B cell (primary cell): ENCODE measurements around the gene EEF1AKMT3. TPM values are rescaled to one million over a fixed set of nuclear protein-coding genes. Genes with fewer than 3 reads are reported as not detected.

Source experiments
- ATAC-seq: fragments of 200-7000 bp; cut with Tn5 transposase; one replicate; pipeline ENCODE4 v1.10.0; 2021; ENCODE audit warnings: low read depth, mild to moderate bottlenecking, moderate number of reproducible peaks, moderate library complexity
- CTCF ChIA-PET: fragments of 350-600 bp; sonication (Branson Sonifier 250); formaldehyde crosslinking; loops from one replicate; lab custom pipeline; 2021; ENCODE audit warnings: antibody characterized with exemption, inconsistent platforms; lab: Charles Lee
- POLR2A ChIA-PET: fragments of 350-600 bp; sonication (Branson Sonifier 250); formaldehyde crosslinking; loops from one replicate; lab custom pipeline; 2021; ENCODE audit warnings: antibody characterized with exemption; lab: Charles Lee
- DNase-seq: peaks from one replicate; pipeline ENCODE4 v3.0.0; 2013
- H2AFZ ChIP-seq: 2 replicates; pipeline ENCODE4 v1.6.1; 2012; ENCODE audit warnings: mild to moderate bottlenecking, low read depth, low read length; ENCODE audit not compliant: insufficient read depth, poor library complexity, severe bottlenecking
- H3K27ac ChIP-seq, 2 donors: 1 replicate in 1 of 2; 2 replicates in 1 of 2; pipeline ENCODE4 v1.5.1; 2012 to 2013; ENCODE audit warnings: low read length in 2 of 2, mild to moderate bottlenecking in 2 of 2, moderate library complexity in 1 of 2
- H3K27me3 ChIP-seq, 4 experiments: fragments of 200-600 bp in 1 of 4; sonication (generic) in 1 of 4; replicated peaks in 1 of 4; 1 replicate in 2 of 4; 2 replicates in 2 of 4; pipeline versions ENCODE4 v1.6.1 to v1.7.0; 2013 to 2016; ENCODE audit warnings: low read length in 3 of 4, mild to moderate bottlenecking in 2 of 4, mixed read lengths in 1 of 4, moderate library complexity in 1 of 4; ENCODE audit not compliant: insufficient read depth in 4 of 4, control insufficient read depth in 3 of 4; ENCODE audit errors: control extremely low read depth in 1 of 4
- H3K36me3 ChIP-seq, 2 experiments: replicated peaks in 1 of 2; 1 replicate in 1 of 2; 2 replicates in 1 of 2; pipeline versions ENCODE4 v1.6.1 to v1.7.1; 2013; ENCODE audit warnings: low read length in 1 of 2; ENCODE audit not compliant: insufficient read depth in 2 of 2, control insufficient read depth in 1 of 2; ENCODE audit errors: control extremely low read depth in 1 of 2, extremely low read depth in 1 of 2
- H3K4me1 ChIP-seq, 2 donors: fragments of 200-600 bp in 1 of 2; sonication (generic) in 1 of 2; 1 replicate in 1 of 2; 2 replicates in 1 of 2; pipeline versions ENCODE4 v1.5.1 to v1.6.1; 2013 to 2017; ENCODE audit warnings: low read length in 2 of 2; ENCODE audit not compliant: control insufficient read depth in 2 of 2, insufficient read depth in 2 of 2
- H3K4me2 ChIP-seq: replicated peaks from 2 replicates; pipeline ENCODE3; 2012; ENCODE audit warnings: mild to moderate bottlenecking, low read depth, low read length; ENCODE audit not compliant: poor library complexity, severe bottlenecking
- H3K4me3 ChIP-seq, 5 experiments: fragments of 200-600 bp in 1 of 5; sonication (generic) in 1 of 5; 1 replicate in 3 of 5; 2 replicates in 2 of 5; pipeline versions ENCODE4 v1.5.1 to v1.7.0; 2011 to 2016; ENCODE audit warnings: low read length in 4 of 5, mild to moderate bottlenecking in 4 of 5, low read depth in 2 of 5, control low read depth in 1 of 5, moderate library complexity in 1 of 5; ENCODE audit not compliant: insufficient read depth in 1 of 5; ENCODE audit errors: control extremely low read depth in 1 of 5, extremely low read depth in 1 of 5
- H3K79me2 ChIP-seq: fragments of 200-600 bp; sonication (generic); one replicate; pipeline ENCODE4 v1.6.0; 2016; ENCODE audit warnings: low read length; ENCODE audit not compliant: control insufficient read depth, insufficient read depth
- H3K9ac ChIP-seq: fragments of 200-600 bp; sonication (generic); 2 replicates; pipeline ENCODE4 v1.6.1; 2017; ENCODE audit warnings: mild to moderate bottlenecking, low read length, moderate library complexity
- H3K9me3 ChIP-seq, 3 donors: one replicate each; pipeline versions ENCODE4 v1.6.1 to v1.7.1; 2013; ENCODE audit warnings: low read length in 2 of 3; ENCODE audit not compliant: control insufficient read depth in 2 of 3, insufficient read depth in 1 of 3; ENCODE audit errors: control extremely low read depth in 1 of 3
- H4K20me1 ChIP-seq: 2 replicates; pipeline ENCODE4 v1.6.0; 2012; ENCODE audit warnings: mild to moderate bottlenecking, low read length; ENCODE audit not compliant: insufficient read depth, control insufficient read depth, poor library complexity, severe bottlenecking
- H3K27ac Mint-ChIP-seq: one replicate; pipeline ENCODE4 v1.8.0; 2021; ENCODE audit warnings: mixed read lengths
- H3K27me3 Mint-ChIP-seq: one replicate; pipeline ENCODE4 v1.8.0; 2021; ENCODE audit warnings: mixed read lengths
- H3K4me1 Mint-ChIP-seq: one replicate; pipeline ENCODE4 v1.8.0; 2021; ENCODE audit warnings: mixed read lengths
- H3K4me3 Mint-ChIP-seq: one replicate; pipeline ENCODE4 v1.8.0; 2021; ENCODE audit warnings: mixed read lengths
- H3K9me3 Mint-ChIP-seq: one replicate; pipeline ENCODE4 v1.8.0; 2022; ENCODE audit warnings: mixed read lengths; ENCODE audit not compliant: insufficient read depth
- EZH2 ChIP-seq: IDR thresholded peaks from 2 replicates; pipeline ENCODE4 v1.6.1; 2012; ENCODE audit warnings: borderline replicate concordance, low read depth, mild to moderate bottlenecking, moderate library complexity, low read length; ENCODE audit not compliant: insufficient read depth, poor library complexity, severe bottlenecking
- WGBS: methylation state at CpG from one replicate; pipeline ENCODE4 v1.1.5; 2013; ENCODE audit warnings: missing lambda C conversion rate; ENCODE audit not compliant: insufficient coverage; 5-methylcytosine and 5-hydroxymethylcytosine counted together
- intact Hi-C: fragments of 100-400 bp; cut with micrococcal nuclease; formaldehyde crosslinking; loops from one replicate; pipeline ENCODE4 v1.10.0; 2022
- polyA plus RNA-seq: library from polyadenylated mRNA; depleted of rRNA; stranded (reverse); fragments of >200 nt; gene quantifications from 2 replicates; pipeline ENCODE4 v1.2.3, GENCODE V29; 2012
- total RNA-seq, 2 donors: library from RNA; stranded (reverse); fragments of 120-200 nt in 1 of 2; gene quantifications; 1 replicate in 1 of 2; 2 replicates in 1 of 2; pipeline versions ENCODE4 v1.2.3 to v1.2.4, GENCODE V29; 2013 to 2022
- TF ChIP-seq, protein P1 (sequence below): fragments of 200-600 bp; IDR thresholded peaks from one replicate; pipeline ENCODE4 v1.8.0; 2022; ENCODE audit warnings: antibody characterized with exemption, mild to moderate bottlenecking

EEF1AKMT3 gene
- total and polyA plus RNA-seq, 2 donors (not counting 1 experiment from before 2014, with no cell fraction given): 0.89 to 1.3 TPM

DNA sequence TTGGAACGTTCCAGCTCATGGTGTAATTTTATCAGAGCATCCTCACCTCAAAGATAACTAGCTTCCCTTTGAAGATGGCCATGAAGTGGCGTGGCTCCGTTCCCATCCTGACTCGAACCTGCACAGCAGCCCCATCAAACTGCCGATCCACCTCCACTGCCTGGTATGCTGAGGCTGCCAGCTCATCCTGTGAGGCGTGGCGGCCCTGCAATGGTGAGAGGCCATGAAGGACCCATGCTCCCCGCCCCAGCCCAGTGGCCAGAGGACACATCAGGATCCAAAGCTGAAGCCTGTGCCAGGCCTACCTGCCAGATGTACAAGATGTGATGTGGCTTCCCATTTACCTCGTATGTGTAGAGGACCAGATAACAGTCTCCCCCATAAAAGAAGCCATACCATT is 34.9 kb downstream of the EEF1AKMT3 start:
- intact Hi-C loops: no loop called here
- H3K4me2 ChIP-seq: no peak overlapping the region
- no peaks in the 10 kb centered on the region for H3K27me3 Mint-ChIP-seq
- H3K4me3 Mint-ChIP-seq: no peak overlapping the region
- peaks cover 0 to 25% of the 10 kb centered on the region in 2 experiments for H3K36me3 ChIP-seq
- H3K27me3 ChIP-seq: no peaks in the 10 kb centered on the region
- H3K9ac ChIP-seq: no peak overlapping the region
- no peaks in the 10 kb centered on the region for H3K9me3 ChIP-seq
- TF ChIP-seq, protein P1, sequence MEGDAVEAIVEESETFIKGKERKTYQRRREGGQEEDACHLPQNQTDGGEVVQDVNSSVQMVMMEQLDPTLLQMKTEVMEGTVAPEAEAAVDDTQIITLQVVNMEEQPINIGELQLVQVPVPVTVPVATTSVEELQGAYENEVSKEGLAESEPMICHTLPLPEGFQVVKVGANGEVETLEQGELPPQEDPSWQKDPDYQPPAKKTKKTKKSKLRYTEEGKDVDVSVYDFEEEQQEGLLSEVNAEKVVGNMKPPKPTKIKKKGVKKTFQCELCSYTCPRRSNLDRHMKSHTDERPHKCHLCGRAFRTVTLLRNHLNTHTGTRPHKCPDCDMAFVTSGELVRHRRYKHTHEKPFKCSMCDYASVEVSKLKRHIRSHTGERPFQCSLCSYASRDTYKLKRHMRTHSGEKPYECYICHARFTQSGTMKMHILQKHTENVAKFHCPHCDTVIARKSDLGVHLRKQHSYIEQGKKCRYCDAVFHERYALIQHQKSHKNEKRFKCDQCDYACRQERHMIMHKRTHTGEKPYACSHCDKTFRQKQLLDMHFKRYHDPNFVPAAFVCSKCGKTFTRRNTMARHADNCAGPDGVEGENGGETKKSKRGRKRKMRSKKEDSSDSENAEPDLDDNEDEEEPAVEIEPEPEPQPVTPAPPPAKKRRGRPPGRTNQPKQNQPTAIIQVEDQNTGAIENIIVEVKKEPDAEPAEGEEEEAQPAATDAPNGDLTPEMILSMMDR: no peak
- TF ChIP-seq EZH2: no peak
- WGBS: 96% methylated on average over 9 of the region's 9 CpGs
- ChIA-PET POLR2A (no interaction called here), CTCF (interaction anchor here (0.9 to 9.6 kb wide), 3 partner anchors 11 to 96 kb away, joined by 3 to 121 read pairs (median 4); partner anchors contain the start of gene AVIL)
- no peaks in the 10 kb centered on the region for H3K4me1 Mint-ChIP-seq
- H3K79me2 ChIP-seq: no peaks in the 10 kb centered on the region
- H3K9me3 Mint-ChIP-seq: no peaks in the 10 kb centered on the region
- no peaks in the 10 kb centered on the region for H3K4me1 ChIP-seq
- ATAC-seq (no peak), DNase-seq (no peak)
- H3K27ac ChIP-seq: no peak overlapping the region
- no peaks in the 10 kb centered on the region for H4K20me1 ChIP-seq
- H3K4me3 ChIP-seq: no peak overlapping the region
- H3K27ac Mint-ChIP-seq: no peak overlapping the region
- no peak overlapping the region for H2AFZ ChIP-seq

DNA sequence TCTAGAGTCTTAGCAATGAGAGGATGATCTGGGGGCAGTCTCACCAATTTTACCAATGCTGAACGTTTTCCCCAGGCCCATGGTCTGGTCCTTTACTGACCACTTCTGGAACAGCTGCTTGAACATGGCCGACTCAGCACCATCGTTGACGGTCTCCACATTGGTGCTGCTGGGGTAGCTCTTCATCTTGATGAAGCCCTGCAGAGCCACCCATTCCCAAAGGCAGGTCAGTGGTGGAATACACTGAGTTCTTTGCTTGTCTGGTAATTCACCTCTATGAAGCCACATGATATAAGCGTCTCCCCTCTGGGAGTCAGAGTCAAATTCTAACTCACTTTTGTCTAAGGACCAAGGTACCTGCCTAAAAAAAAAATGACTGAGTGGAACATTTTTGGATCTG is 35.9 kb downstream of the EEF1AKMT3 start:
- TF ChIP-seq, protein P1: no peak
- no peak for TF ChIP-seq EZH2

More for the DNA sequence above, 35.9 kb downstream of the EEF1AKMT3 start:
- Histone ChIP-seq H3K4me2 (no peak overlapping the region), H2AFZ (no peak overlapping the region), H3K9ac (no peak overlapping the region), H3K27ac (no peak overlapping the region), H3K4me1 (no peaks in the 10 kb centered on the region), H3K27me3 (no peaks in the 10 kb centered on the region), H3K79me2 (no peaks in the 10 kb centered on the region), H4K20me1 (no peaks in the 10 kb centered on the region), H3K36me3 (peaks cover 0 to 20% of the 10 kb centered on the region in 2 experiments), H3K4me3 (no peak overlapping the region), H3K9me3 (no peaks in the 10 kb centered on the region)
- ChIA-PET CTCF (interaction anchor here (0.7 to 9.6 kb wide), 3 partner anchors 10 to 95 kb away, joined by 3 to 121 read pairs (median 4); partner anchors contain the start of gene AVIL), POLR2A (no interaction called here)
- no peaks in the 10 kb centered on the region for H3K9me3 Mint-ChIP-seq
- DNase-seq (no peak), ATAC-seq (no peak)
- WGBS: 100% methylated on average over 4 of the region's 5 CpGs
- H3K4me1 Mint-ChIP-seq: no peaks in the 10 kb centered on the region
- intact Hi-C loops: no loop called here
- H3K4me3 Mint-ChIP-seq: no peak overlapping the region
- no peak overlapping the region for H3K27ac Mint-ChIP-seq
- no peaks in the 10 kb centered on the region for H3K27me3 Mint-ChIP-seq
